ENCODE measurements around the gene IQSEC3.

IQSEC3 gene

GRCh38 chr12:209246-209645, 142.7 kb downstream of the IQSEC3 start:
- Histone ChIP-seq H3K27me3 (ENCODE audit: low read depth, low read length) (peaks cover 16% of the 10 kb centered on the region), H3K79me2 (ENCODE audit: low read length) (no peaks in the 10 kb centered on the region), H3K4me3 (ENCODE audit: low read length) (no peak overlapping the region), H3K27ac (ENCODE audit: low read length) (no peak overlapping the region), H3K9ac (ENCODE audit: low read length) (no peak overlapping the region), H3K36me3 (replicated peaks; ENCODE audit: low read depth, low read length) (no peaks in the 10 kb centered on the region), H4K20me1 (ENCODE audit: insufficient read depth, low read length) (no peaks in the 10 kb centered on the region), H3K4me1 (ENCODE audit: low read length) (peaks cover 25% of the 10 kb centered on the region), H2AFZ (ENCODE audit: low read depth, low read length) (no peak overlapping the region), H3K4me2 (ENCODE audit: low read length) (no peak overlapping the region), H3K9me3 (ENCODE audit: insufficient read depth, low read length) (no peaks in the 10 kb centered on the region)
- TF ChIP-seq CTCF (IDR thresholded peaks at IDR 0.05; ENCODE audit: low read depth, low read length) (no peak), EZH2phosphoT487 (IDR thresholded peaks at IDR 0.05; ENCODE audit: low read depth) (no peak)

GRCh38 chr12:209851-210250, 143.3 kb downstream of the IQSEC3 start:
- Histone ChIP-seq H4K20me1 (ENCODE audit: insufficient read depth, low read length) (no peaks in the 10 kb centered on the region), H3K4me1 (ENCODE audit: low read length) (peaks cover 25% of the 10 kb centered on the region), H3K79me2 (ENCODE audit: low read length) (no peaks in the 10 kb centered on the region), H2AFZ (ENCODE audit: low read depth, low read length) (no peak overlapping the region), H3K9me3 (ENCODE audit: insufficient read depth, low read length) (no peaks in the 10 kb centered on the region), H3K9ac (ENCODE audit: low read length) (no peak overlapping the region), H3K27ac (ENCODE audit: low read length) (no peak overlapping the region), H3K36me3 (replicated peaks; ENCODE audit: low read depth, low read length) (no peaks in the 10 kb centered on the region), H3K27me3 (ENCODE audit: low read depth, low read length) (peaks cover 22% of the 10 kb centered on the region), H3K4me3 (ENCODE audit: low read length) (no peak overlapping the region), H3K4me2 (ENCODE audit: low read length) (no peak overlapping the region)
- TF ChIP-seq EZH2phosphoT487 (IDR thresholded peaks at IDR 0.05; ENCODE audit: low read depth), result no peak
- TF ChIP-seq CTCF (IDR thresholded peaks at IDR 0.05; ENCODE audit: low read depth, low read length), result no peak

- H3K4me3 ChIP-seq (ENCODE audit: low read length), result no peak overlapping the region
- no peaks in the 10 kb centered on the region for H3K9me3 ChIP-seq (ENCODE audit: insufficient read depth, low read length)
- TF ChIP-seq EZH2phosphoT487 (IDR thresholded peaks at IDR 0.05; ENCODE audit: low read depth) (no peak), CTCF (IDR thresholded peaks at IDR 0.05; ENCODE audit: low read depth, low read length) (no peak)
- H2AFZ ChIP-seq (ENCODE audit: low read depth, low read length), result no peak overlapping the region
- H3K4me1 ChIP-seq (ENCODE audit: low read length), result peaks cover 25% of the 10 kb centered on the region
- peaks cover 22% of the 10 kb centered on the region for H3K27me3 ChIP-seq (ENCODE audit: low read depth, low read length)
- no peak overlapping the region for H3K9ac ChIP-seq (ENCODE audit: low read length)
- no peaks in the 10 kb centered on the region for H3K36me3 ChIP-seq (replicated peaks; ENCODE audit: low read depth, low read length)
- no peaks in the 10 kb centered on the region for H3K79me2 ChIP-seq (ENCODE audit: low read length)
- H3K27ac ChIP-seq (ENCODE audit: low read length), result no peak overlapping the region
- no peak overlapping the region for H3K4me2 ChIP-seq (ENCODE audit: low read length)
- H4K20me1 ChIP-seq (ENCODE audit: insufficient read depth, low read length), result no peaks in the 10 kb centered on the region
Measured at GRCh38 chr12:210277-211141, 143.9 kb downstream of the IQSEC3 start.

- no peak overlapping the region for H3K4me3 ChIP-seq (ENCODE audit: low read length)
- no peak overlapping the region for H2AFZ ChIP-seq (ENCODE audit: low read depth, low read length)
- H4K20me1 ChIP-seq (ENCODE audit: insufficient read depth, low read length), result no peaks in the 10 kb centered on the region
- H3K9me3 ChIP-seq (ENCODE audit: insufficient read depth, low read length), result no peaks in the 10 kb centered on the region
- H3K27me3 ChIP-seq (ENCODE audit: low read depth, low read length), result peaks cover 22% of the 10 kb centered on the region
- no peak overlapping the region for H3K9ac ChIP-seq (ENCODE audit: low read length)
- H3K36me3 ChIP-seq (replicated peaks; ENCODE audit: low read depth, low read length), result no peaks in the 10 kb centered on the region
- TF ChIP-seq EZH2phosphoT487 (IDR thresholded peaks at IDR 0.05; ENCODE audit: low read depth) (no peak), CTCF (IDR thresholded peaks at IDR 0.05; ENCODE audit: low read depth, low read length) (no peak)
- peaks cover 25% of the 10 kb centered on the region for H3K4me1 ChIP-seq (ENCODE audit: low read length)
- no peak overlapping the region for H3K4me2 ChIP-seq (ENCODE audit: low read length)
- no peak overlapping the region for H3K27ac ChIP-seq (ENCODE audit: low read length)
- H3K79me2 ChIP-seq (ENCODE audit: low read length), result no peaks in the 10 kb centered on the region
Measured at GRCh38 chr12:211142-211465, 144.5 kb downstream of the IQSEC3 start.

Data from OCI-LY3 (cell line).